Measurements from ENCODE around the gene ANKRD33B.

GRCh38 chr5:10676946-10677345, 113.1 kb downstream of the ANKRD33B start:
- no peak for TF ChIP-seq CTCF (IDR thresholded peaks at IDR 0.05)
- no peak for TF ChIP-seq POLR2A (IDR thresholded peaks at IDR 0.05)
- TF ChIP-seq POLR2AphosphoS5 (IDR thresholded peaks at IDR 0.05; ENCODE audit: insufficient read depth in 1 of 2, low read depth in 1 of 2): no peak

Measured in vagina (tissue), 2 donors.